Measurements from ENCODE around the gene NETO2. TPM values are rescaled to one million over a fixed set of nuclear protein-coding genes. Genes with fewer than 3 reads are reported as not detected.

NETO2 gene
- total and polyA plus RNA-seq, 9 of the 15 experiments (the other 6 are each of a cell fraction or from before 2014, with no cell fraction given) = 4.1 to 37.0 (median 22.2) TPM

DNA sequence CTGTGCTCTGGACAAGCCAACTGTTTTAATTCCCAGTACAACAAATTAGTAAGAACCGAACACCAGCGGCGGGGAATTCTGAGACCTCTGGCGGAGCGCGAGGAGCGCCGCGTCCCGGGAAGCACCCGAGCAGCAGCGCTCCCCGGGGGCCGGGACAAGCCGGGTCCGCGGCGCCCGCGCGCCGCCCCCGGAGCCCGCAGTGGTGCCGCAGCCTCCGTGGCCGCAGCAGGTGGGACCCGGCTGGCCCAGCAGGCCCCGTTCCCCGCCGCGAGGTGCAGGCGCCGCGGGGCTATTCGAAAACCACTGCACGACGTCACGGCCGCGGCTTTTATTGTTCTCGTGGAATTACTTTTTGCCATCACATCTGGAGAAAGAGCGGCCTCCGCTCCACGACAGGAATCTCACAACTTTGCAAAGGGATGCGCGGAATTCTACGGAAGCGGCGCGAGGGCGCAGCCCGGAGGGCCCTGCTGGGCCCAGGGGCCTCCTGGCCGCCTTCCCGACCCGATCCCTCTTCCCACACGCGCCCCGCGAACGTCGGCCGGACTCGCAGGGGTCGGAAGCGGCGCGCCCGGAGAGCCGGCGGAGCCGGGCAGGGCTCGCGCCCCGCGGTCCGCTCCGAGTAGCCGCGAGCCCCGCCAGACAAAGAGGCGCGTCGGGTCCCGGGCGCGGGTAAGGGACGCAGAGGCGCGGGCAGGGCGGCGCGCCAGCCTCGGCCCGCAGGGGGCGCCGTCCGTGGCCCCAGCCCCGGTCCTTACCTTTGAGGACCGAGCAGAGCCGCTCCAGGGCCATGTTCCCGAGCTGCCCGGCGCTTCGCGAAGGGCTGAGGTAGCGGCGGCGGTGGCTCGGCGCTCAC, 696 bp downstream of the NETO2 start (continued):
- TF ChIP-seq, protein P1, sequence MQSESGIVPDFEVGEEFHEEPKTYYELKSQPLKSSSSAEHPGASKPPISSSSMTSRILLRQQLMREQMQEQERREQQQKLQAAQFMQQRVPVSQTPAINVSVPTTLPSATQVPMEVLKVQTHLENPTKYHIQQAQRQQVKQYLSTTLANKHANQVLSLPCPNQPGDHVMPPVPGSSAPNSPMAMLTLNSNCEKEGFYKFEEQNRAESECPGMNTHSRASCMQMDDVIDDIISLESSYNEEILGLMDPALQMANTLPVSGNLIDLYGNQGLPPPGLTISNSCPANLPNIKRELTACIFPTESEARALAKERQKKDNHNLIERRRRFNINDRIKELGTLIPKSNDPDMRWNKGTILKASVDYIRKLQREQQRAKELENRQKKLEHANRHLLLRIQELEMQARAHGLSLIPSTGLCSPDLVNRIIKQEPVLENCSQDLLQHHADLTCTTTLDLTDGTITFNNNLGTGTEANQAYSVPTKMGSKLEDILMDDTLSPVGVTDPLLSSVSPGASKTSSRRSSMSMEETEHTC (IDR thresholded peaks at IDR 0.05) = no peak
- TF ChIP-seq, protein P2, sequence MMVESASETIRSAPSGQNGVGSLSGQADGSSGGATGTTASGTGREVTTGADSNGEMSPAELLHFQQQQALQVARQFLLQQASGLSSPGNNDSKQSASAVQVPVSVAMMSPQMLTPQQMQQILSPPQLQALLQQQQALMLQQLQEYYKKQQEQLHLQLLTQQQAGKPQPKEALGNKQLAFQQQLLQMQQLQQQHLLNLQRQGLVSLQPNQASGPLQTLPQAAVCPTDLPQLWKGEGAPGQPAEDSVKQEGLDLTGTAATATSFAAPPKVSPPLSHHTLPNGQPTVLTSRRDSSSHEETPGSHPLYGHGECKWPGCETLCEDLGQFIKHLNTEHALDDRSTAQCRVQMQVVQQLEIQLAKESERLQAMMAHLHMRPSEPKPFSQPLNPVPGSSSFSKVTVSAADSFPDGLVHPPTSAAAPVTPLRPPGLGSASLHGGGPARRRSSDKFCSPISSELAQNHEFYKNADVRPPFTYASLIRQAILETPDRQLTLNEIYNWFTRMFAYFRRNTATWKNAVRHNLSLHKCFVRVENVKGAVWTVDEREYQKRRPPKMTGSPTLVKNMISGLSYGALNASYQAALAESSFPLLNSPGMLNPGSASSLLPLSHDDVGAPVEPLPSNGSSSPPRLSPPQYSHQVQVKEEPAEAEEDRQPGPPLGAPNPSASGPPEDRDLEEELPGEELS (CRISPR knock-in tag; IDR thresholded peaks at IDR 0.05; ENCODE audit: borderline replicate concordance) = no peak
- TF ChIP-seq RBFOX2 (IDR thresholded peaks at IDR 0.05; ENCODE audit: low read depth, low read length) (peak; percentile 86), ARID2 (IDR thresholded peaks at IDR 0.05) (no peak), FOXA1 (IDR thresholded peaks at IDR 0.05; ENCODE audit: borderline replicate concordance) (no peak), NR1H2 (CRISPR knock-in tag; IDR thresholded peaks at IDR 0.05) (no peak), HNRNPL (IDR thresholded peaks at IDR 0.05; ENCODE audit: low read depth, low read length) (peak; percentile 54; the same call in 1 of the 2 replicates), SIN3A (IDR thresholded peaks at IDR 0.05; ENCODE audit: borderline replicate concordance in 2 of 2, control insufficient read depth in 1 of 2, low read depth in 2 of 2, low read length in 2 of 2) (no peak; a peak in 1 of 4 replicates), IFI16 (CRISPR knock-in tag; IDR thresholded peaks at IDR 0.05) (no peak), ZBTB8A (IDR thresholded peaks at IDR 0.05; ENCODE audit: partially characterized antibody) (no peak), ZNF41 (CRISPR knock-in tag; conservative IDR thresholded peaks at IDR 0.05) (no peak), GABPB2 (CRISPR knock-in tag; conservative IDR thresholded peaks at IDR 0.05) (no peak), MXI1 (IDR thresholded peaks at IDR 0.05; ENCODE audit: low read depth, low read length) (no peak)
- TF ChIP-seq, protein P3, sequence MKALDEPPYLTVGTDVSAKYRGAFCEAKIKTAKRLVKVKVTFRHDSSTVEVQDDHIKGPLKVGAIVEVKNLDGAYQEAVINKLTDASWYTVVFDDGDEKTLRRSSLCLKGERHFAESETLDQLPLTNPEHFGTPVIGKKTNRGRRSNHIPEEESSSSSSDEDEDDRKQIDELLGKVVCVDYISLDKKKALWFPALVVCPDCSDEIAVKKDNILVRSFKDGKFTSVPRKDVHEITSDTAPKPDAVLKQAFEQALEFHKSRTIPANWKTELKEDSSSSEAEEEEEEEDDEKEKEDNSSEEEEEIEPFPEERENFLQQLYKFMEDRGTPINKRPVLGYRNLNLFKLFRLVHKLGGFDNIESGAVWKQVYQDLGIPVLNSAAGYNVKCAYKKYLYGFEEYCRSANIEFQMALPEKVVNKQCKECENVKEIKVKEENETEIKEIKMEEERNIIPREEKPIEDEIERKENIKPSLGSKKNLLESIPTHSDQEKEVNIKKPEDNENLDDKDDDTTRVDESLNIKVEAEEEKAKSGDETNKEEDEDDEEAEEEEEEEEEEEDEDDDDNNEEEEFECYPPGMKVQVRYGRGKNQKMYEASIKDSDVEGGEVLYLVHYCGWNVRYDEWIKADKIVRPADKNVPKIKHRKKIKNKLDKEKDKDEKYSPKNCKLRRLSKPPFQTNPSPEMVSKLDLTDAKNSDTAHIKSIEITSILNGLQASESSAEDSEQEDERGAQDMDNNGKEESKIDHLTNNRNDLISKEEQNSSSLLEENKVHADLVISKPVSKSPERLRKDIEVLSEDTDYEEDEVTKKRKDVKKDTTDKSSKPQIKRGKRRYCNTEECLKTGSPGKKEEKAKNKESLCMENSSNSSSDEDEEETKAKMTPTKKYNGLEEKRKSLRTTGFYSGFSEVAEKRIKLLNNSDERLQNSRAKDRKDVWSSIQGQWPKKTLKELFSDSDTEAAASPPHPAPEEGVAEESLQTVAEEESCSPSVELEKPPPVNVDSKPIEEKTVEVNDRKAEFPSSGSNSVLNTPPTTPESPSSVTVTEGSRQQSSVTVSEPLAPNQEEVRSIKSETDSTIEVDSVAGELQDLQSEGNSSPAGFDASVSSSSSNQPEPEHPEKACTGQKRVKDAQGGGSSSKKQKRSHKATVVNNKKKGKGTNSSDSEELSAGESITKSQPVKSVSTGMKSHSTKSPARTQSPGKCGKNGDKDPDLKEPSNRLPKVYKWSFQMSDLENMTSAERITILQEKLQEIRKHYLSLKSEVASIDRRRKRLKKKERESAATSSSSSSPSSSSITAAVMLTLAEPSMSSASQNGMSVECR (CRISPR knock-in tag; IDR thresholded peaks at IDR 0.05) = 0 out of 2 replicates have a peak, but pooled peaks have one; percentile 49
- TF ChIP-seq, protein P4, sequence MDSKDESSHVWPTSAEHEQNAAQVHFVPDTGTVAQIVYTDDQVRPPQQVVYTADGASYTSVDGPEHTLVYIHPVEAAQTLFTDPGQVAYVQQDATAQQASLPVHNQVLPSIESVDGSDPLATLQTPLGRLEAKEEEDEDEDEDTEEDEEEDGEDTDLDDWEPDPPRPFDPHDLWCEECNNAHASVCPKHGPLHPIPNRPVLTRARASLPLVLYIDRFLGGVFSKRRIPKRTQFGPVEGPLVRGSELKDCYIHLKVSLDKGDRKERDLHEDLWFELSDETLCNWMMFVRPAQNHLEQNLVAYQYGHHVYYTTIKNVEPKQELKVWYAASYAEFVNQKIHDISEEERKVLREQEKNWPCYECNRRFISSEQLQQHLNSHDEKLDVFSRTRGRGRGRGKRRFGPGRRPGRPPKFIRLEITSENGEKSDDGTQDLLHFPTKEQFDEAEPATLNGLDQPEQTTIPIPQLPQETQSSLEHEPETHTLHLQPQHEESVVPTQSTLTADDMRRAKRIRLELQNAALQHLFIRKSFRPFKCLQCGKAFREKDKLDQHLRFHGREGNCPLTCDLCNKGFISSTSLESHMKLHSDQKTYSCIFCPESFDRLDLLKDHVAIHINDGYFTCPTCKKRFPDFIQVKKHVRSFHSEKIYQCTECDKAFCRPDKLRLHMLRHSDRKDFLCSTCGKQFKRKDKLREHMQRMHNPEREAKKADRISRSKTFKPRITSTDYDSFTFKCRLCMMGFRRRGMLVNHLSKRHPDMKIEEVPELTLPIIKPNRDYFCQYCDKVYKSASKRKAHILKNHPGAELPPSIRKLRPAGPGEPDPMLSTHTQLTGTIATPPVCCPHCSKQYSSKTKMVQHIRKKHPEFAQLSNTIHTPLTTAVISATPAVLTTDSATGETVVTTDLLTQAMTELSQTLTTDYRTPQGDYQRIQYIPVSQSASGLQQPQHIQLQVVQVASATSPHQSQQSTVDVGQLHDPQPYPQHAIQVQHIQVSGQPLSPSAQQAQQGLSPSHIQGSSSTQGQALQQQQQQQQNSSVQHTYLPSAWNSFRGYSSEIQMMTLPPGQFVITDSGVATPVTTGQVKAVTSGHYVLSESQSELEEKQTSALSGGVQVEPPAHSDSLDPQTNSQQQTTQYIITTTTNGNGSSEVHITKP (IDR thresholded peaks at IDR 0.05; ENCODE audit: partially characterized antibody) = no peak
